Stimulated activated CD8-positive, alpha-beta memory T cell treated with anti-CD3 and anti-CD28 coated beads, Interleukin-7, amount 100 ng/mL, for 1 hour (primary cell): ENCODE data around the gene MYOF.
"Not testable (repeated sequence)": the region's sequence is repeated elsewhere in the genome, so short reads cannot be mapped to it uniquely, and the experiment has no call there.

Experiments
- DNase-seq, 2 donors: peaks; one replicate each; pipeline ENCODE4 v3.0.0-alpha.2; 2020; ENCODE audit warnings: low read depth in 2 of 2

MYOF gene

DNA sequence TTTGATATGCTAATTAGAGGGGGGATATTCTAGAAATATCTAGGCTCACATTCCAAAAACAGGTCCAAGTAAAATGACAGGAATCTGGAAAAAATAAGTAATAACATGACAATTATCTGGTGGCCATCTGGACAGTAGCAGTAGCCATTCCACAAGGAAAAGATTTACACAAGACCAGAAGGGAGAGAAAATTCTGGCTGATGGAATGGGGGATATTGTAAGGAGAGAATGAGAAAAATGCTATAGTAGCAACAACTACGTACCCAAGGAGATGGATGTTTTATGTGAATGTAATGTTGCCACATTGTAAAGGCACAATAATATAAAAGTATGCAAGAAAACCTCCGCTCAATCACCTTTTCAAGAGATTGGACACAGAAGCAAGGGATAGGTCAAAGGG lies 5.4 kb downstream of the MYOF start:
- DNase-seq: no peak

DNA sequence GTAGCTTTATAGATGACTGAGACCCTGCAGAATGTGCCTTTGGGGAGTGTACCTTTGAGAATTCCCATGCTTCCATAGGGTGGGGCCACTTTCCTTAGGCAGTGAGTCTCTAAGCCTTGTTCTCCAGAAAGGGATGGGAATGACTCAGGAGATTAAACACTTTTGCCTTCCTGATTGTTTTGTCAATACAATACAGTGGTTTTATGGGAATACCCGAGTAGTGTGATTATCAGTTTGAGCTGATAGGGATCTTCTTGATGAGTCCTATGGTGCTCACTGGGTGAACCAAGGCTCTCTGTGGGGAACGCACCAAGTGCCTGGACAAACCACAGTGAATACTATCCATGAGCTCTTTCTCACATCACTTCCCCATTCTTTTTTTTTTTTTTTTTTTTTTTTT lies 6.3 kb downstream of the MYOF start:
- DNase-seq: no peak

DNA sequence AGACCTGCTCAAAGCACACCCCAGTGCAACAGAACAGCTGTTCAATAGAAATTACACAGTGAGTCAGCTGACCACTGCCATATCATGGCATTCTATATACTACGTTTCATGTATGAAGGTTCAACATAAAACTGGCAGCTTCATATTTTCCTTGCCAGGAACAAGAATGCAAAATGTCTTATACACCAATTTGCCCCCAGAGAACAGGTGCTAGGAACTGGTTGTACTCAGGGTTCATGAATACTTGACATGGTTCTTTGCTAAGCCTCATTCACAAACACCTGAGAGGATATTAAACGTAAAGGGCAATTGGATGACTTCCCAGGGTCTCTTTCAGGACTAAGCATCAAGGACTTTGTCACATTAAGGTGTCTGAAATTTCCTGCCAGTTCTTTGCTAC lies 6.9 kb downstream of the MYOF start:
- no peak for DNase-seq

DNA sequence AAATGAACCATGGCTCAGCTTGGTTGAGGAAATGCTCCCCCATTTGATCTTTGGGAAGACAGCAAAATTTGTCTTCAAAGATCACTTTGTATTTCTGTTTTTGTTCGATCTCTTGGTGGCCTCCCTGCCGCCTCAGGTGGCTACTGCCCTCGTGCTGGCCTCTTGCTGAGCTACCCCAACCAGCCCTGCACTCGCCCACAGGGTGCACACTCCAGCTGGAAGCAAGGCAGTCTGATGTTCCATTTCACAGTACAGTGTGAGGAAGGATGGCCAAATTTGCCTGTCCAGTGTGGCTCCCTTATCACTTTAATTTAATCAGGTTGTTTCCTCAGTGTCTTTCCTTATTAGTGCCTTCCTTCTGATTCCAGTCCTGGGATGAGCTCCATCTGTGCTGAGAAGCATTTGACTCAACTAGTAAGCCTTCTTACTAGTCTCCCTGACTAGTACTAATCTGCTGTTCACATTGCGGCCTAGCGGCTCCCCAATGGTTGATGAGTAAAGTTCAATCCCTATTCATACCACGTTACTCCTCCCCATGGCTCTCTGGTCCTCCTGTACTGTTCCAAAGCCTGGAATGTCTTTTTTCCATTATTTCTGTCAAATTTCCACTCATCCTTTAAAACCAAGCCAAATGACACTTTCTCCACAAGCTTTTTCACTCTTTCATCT lies 8.2 kb downstream of the MYOF start:
- DNase-seq: no peak

DNA sequence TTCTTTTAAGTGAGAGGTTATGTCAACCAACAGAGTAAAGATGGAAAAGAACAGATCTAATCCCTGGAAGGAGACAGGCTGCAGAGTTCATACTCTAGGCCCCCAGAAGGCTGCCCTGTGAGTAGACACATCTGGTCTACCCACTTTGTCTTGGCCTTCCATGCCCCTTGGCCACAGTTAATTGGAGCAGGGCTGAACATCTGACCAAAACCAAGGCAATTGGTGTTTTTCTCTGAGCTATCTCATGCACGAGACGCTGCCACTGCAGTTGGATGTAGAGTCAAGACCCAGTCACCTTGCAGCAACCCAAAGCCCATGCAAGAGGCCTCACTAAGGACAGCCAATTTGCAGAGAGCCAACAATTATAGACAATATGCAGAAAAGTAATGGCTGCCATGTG lies 9.0 kb downstream of the MYOF start:
- DNase-seq: no peak

DNA sequence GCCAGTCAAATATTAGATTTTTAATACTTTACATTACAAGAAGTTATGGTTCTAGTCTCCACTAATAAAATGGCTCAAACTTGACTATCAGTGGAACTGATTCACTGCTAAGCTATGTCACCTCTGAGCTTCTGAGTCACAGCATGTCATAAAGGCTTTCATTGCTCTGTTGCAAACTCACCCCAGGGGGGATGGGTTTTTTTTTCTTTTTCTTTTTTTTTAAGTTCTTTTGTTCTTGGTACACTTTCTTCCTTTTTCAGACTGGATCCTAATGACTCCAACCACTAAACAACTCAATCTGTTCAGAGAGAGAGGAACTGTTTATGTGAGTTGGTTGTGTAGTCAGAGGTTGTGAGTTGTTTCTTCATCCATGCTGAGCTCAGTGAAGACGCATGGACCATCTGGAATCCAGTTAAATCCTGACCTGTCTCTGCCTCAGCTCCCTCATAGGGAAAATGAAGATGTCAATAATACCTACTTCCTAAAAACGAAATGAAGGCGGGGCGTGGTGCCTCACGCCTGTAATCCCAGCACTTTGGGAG lies 11.0 kb downstream of the MYOF start:
- DNase-seq: no peak

DNA sequence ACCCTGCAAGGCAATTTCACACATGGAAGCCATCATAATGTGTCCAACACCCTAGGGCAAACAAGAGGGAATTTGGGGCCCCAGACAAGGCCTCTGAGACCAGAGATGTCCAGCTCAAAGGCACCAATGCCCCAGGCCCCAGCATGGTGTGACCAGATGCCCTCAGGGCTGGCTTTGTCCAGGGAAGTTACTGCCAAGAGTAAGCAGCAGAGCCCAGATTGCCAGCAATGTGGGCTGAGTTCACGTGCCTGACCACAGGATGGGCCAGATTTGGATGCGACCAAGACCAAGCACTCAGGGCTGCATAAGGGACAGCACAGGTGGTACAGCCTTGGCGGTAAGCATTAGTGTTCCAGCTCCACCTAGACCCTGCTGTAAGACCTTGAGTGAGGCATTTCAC lies 12.7 kb downstream of the MYOF start:
- DNase-seq: no peak

DNA sequence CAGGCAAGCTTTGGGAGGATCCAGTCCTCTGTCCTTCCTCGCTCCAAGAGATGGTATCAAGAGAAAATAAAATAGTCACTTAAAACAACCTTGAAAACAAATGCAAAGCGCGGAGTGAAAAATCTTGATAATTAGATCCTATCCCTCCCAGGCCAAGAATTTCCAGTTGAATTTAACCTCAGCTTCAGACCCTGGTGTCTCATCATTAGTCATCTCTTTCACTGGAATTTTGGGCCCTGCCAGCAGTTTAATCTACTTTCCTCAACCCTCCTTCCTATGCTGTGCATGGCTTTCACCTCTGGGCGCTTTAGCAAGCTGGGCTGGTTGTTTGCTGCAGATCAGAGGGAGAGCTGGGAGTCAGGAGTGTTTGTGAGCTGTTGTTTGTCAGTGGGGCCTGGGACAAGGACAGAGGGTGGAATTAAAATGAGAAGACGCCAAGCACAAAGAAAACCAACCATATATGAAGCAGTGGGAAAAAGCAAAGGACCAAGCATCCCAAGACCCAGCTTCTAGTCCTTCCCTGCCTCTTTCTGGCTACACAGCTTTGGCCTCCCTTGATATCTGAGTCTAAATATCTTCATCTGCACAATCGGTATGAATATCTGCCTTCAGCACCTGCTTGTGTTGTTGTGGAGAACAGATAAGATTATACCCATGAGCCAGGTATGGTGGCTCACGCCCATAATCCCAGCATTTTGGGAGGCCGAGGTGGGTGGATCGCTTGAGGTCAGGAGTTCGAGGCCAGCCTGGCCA lies 13.5 kb downstream of the MYOF start:
- no peak for DNase-seq

DNA sequence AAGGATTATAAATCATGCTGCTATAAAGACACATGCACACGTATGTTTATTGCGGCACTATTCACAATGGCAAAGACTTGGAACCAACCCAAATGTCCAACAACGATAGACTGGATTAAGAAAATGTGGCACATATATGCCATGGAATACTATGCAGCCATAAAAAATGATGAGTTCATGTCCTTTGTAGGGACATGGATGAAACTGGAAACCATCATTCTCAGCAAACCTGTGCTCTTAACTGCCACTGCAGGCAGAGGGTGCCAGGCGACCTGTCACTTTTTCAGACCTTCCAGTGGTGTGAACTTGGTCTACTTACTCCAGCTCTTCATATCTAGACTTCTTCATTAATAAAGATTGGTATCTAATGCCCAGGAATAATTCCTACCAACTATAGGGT lies 14.5 kb downstream of the MYOF start:
- DNase-seq: not testable (repeated sequence)

DNA sequence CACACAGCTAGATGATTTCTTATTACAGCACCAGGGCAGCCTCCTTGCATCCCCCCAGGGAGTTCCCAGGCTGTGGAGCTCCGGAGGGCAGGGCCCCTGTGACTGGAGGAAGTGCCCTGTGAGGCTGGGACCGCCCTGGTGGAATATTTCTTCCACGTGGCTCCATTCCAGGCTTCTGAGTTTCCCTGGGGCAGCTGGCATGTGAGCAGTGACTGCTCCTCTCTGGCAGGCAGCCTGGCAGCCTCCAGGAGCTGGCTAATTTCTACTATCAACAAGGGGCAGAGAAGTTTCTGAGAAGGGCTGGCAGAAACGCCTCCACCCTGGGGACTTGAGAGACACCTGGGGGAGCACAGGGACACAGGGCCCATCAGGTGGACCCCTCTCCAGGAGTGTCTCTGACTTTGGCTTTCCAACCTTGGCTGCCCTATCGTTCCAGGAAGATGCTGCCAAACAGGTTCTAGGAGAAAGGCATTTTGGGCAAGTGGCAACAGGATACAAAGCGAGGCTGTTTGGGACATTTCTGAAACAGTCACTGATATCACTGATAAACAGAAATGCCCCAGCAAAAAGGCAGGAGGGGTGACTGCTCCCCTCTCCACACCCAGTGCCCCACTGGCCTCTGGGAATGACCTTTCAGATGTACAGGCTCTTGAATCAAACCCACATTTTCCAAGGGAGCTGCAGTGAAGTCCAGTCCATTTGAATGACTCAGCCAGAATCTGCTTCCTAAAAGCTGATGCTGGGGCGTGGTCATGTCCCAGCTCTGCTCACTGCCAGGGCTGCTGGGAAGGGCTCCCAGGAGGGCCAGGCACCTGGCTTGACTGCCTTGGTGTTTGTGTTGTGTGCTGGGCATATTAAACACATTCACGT lies 16.1 kb downstream of the MYOF start:
- DNase-seq: no peak

DNA sequence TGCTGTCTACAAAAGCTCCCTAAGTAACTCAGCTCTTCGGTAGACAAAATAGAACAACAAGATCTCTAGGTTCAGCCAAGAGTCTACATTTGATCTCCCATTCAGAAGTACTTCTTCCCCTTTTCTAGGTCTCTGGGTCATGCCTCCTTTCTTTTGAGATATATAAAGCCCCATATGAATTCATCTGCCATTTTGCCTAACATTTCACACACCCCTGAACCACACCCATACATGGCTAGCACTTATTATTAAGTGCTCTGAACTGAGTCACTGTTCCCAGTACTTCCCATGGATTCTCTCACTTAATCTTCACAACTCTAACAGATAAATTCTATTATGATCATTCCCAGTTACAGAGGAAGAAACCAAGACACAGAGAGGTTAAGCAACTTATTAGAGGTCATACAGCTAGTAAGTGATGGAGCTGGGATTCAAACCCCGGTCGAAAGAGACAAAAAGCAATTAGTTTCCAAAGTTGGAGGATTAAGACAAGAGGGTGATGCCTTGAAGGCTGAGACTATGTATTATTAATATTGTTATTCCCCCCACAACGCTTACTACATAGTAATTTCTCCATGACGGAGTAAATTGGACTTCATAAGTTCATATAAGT lies 17.3 kb downstream of the MYOF start:
- no peak for DNase-seq

DNA sequence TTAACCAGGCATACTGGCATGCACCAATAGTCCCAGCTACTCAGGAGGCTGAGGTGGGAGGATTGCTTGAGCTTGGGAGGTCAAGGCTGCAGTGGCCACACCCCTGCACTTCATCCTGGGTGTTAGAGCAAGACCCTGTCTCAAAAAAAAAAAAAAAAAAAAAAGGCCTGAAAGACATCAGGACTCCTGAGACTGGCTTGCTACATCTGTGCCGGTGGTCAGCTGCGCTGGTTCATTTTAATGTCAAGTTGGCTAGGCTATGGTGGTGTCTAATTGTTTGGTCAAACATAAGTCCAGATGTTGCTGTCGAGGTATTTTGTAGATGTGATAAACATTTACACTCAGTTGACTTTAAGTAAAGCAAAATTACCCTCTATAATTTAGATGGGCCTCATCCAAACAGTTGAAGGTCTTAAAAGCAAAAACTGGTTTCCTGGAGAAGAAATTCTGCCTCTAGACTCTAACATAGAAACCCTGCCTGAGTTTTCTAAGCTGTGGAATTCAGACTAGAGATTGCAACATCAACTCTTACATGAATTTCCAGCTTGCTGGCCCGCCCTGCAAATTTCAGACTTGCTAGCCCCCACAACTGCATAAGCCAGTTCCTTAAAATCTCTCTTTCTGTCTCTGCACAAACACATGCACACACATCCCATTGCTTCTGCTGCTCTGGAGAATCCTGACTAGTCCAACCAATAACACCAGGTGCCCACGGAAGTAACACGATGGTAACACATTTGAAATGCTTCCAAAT lies 18.2 kb downstream of the MYOF start:
- DNase-seq: no peak

DNA sequence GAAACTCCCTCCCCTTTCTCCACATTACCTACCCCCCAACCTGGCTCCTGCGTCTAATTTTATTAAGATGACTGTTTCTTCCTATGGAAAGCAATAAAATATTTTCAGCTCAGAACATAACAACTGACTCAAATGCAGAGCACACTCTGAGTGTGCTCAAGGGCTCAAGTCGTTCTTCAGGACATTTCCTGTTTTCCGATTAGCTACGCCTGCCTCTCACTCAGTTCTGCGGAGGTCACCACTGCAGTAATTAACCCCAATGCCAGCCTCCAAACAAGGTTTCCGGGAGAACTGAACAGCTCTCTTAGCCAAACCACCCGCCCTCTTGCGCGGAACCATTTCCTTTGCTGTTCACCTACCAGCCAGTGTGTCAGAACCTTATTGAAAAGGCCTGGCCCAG lies 19.3 kb downstream of the MYOF start:
- DNase-seq: no peak

DNA sequence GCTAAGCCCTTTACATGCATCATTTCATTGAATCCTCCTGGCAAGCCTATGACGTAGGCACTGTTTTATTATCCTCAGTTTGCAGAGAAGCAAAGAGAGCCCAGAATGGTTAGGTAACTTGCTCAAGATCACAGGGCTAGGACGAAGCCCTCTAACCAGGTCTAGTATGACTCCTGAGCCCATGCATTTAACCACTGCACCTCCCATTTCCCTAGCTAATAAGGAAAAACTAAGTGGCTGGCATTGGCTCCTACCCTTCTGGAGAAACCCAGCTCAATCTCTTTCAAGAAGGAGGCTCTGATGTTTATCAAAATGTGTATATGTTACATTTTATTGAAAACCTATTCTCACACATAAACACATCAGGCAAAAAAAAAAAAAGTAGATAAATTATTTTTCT lies 19.8 kb downstream of the MYOF start:
- DNase-seq: no peak

DNA sequence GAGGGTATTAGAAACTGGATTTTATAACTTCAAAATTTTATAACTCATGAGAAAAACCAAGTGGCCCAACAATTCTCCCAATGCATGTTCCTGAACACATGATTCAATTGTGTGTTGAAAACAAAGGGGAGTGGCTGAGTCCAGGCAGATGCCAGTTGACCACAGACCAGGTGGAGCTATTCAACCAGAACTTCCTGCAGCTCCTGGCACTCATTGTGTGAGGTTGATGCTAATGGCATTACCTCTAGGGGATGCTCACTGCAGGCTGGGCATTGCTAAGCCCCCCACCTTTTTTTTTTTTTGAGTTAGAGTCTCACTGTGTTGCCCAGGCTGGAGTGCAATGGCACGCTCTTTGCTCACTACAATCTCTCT lies 20.3 kb downstream of the MYOF start:
- DNase-seq: no peak

DNA sequence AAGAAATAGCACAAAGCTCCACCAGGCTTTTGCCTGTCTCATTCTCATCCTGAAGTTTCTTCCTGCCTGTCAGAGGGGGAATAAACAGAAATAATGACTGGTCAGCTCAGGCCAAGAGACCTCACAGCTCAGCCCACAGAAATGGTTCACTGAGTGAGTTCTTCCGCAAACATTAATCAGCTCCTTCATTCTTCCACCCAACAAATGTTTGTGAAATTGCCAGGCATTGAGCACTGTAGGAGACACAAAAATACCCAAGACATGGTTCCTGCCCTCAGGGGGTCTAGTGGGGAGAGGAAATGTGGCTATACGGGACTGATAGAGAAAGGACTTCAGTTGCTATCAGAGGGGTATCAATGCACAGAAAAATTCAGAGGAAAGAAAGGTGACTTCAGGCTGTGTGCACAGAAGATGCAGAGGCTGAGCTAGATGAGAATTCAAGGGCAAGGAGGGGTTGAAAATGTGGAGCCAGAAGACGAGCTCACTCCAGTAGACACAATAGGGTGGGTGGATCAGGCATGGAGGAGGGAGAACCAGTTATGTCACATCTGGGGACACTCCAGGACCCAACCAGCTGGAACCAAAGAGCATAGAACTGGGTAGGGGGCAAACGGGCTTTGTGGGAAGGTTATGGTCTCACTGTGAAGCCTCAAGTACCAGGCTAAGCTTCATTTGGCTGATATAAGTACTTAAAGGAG lies 20.9 kb downstream of the MYOF start:
- DNase-seq: no peak

DNA sequence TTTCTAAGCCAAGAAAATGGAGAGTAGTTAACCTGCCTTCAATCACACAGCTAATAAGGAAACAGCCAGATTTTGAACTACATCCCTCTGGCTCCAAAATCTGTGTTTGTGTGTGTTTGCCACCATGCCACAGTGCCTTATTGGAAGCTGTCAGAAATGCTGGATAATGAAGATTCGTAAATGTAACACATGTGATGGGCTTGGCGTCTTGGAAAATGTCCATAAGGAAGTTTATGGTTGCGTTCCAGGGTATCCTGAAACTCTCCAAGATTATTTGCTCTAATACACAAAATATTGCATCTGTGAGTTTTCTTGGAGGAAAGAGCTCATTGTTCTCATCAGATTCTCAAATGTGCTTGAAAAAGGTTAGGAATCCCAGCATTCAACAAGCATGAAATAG lies 22.7 kb downstream of the MYOF start:
- no peak for DNase-seq

DNA sequence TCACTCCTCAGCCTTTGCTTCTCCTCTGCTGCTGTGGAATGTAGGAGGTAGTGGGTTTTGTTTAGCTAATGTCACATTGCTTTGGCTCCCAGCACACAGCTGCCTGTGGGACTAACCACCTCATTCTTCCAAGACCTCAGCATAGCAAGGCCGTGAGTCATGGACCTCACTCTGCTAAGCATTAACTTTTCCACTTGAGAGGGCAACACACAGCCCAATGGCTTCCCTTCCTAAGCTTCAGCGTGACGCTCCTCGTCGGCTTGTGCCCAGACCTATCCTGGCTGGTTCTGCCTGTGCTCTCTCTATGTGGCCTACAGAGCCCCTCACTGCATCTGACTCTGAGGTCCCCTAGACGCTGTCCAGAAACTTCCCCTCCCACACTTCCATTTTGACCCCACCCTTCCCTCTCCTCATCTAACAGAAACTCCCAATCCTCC lies 23.3 kb downstream of the MYOF start:
- DNase-seq: no peak

DNA sequence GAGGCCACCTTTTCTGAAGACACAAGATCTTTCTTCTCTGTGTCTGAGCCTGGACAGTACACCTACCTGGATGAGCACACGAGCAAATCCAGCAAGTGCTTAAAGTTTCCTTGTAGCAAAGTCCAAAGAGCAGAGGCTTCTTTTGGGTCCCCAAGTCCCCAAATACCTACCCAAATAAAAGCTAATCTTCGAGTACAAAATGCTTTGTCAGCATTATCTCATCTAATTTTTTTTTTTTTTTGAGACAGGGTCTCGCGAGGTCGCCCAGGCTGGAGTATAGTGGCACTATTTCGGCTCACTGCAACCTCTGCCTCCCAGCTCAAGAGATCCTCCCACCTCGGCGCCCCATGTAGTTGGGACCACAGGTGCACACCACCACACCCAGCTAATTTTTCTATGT lies 24.6 kb downstream of the MYOF start:
- DNase-seq: no peak

DNA sequence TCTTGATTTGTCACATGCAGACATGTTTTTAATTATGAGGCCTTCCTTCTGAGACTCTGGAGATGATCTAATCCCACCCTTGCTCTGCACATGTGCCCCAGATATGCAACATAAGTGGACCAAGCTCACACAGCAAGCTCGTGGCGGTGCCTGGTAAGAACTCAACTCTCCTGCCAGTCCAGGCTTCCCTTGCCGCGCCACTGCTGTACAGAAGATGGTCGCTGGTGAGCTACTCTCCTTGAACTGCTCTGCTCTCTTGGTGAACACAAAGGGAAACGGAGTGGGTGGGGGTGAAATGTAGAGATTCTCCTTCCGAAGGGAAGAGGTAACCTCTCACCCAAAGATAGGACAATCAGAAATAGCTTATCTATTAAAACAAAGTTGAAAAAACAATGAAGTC lies 25.7 kb downstream of the MYOF start:
- no peak for DNase-seq

DNA sequence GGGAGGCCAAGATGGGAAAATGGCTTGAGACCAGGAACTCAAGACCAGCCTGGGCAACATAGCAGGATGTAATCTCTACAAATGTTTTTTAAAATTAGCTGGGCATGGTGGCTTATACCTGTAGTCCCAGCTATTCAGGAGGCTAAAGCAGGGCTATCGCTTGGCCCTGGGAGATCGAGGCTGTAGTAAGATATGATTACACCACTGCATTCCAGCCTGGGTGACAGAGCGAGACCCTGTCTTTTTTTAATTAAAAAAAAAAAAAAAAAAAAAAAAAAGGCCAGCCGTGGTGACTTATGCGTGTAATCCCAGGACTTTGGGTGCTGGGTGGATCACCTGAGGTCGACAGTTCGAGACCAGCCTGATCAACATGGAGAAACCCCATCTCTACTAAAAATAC lies 27.4 kb downstream of the MYOF start:
- DNase-seq: no peak
